Measurements from ENCODE around the gene CLPTM1.

Gene CLPTM1

GRCh38 chr19:45010306-45010705 lies 55.1 kb downstream of the CLPTM1 start:
- DNase-seq (ENCODE audit: low read depth) = no peak

GRCh38 chr19:45011959-45012358 lies 56.8 kb downstream of the CLPTM1 start:
- no peak for DNase-seq (ENCODE audit: low read depth)

GRCh38 chr19:45016388-45017314 lies 61.5 kb downstream of the CLPTM1 start:
- DNase-seq (ENCODE audit: low read depth) = peak; percentile 38

- no peak for DNase-seq (ENCODE audit: low read depth)
These were observed 64.0 kb downstream of the CLPTM1 start for GRCh38 chr19:45019187-45019586.

GRCh38 chr19:45020071-45020470 lies 64.9 kb downstream of the CLPTM1 start:
- DNase-seq (ENCODE audit: low read depth) = no peak

GRCh38 chr19:45021971-45022370 lies 66.8 kb downstream of the CLPTM1 start:
- no peak for DNase-seq (ENCODE audit: low read depth)

GRCh38 chr19:45023048-45023447 lies 67.9 kb downstream of the CLPTM1 start:
- no peak for DNase-seq (ENCODE audit: low read depth)

- DNase-seq (ENCODE audit: low read depth) = no peak
These were observed 70.1 kb downstream of the CLPTM1 start for GRCh38 chr19:45025264-45025663.

- no peak for DNase-seq (ENCODE audit: low read depth)
These were observed 72.2 kb downstream of the CLPTM1 start for GRCh38 chr19:45027371-45027770.

- no peak for DNase-seq (ENCODE audit: low read depth)
These were observed 75.6 kb downstream of the CLPTM1 start for GRCh38 chr19:45030825-45031224.

GRCh38 chr19:45032421-45032820 lies 77.2 kb downstream of the CLPTM1 start:
- DNase-seq (ENCODE audit: low read depth) = no peak

GRCh38 chr19:45035755-45036154 lies 80.6 kb downstream of the CLPTM1 start:
- no peak for DNase-seq (ENCODE audit: low read depth)

GRCh38 chr19:45037393-45038169 lies 82.4 kb downstream of the CLPTM1 start:
- no peak for DNase-seq (ENCODE audit: low read depth)

- DNase-seq (ENCODE audit: low read depth) = peak; percentile 82
These were observed 84.0 kb downstream of the CLPTM1 start, which contains the start of gene CLASRP for GRCh38 chr19:45038931-45039893. CLASRP (plus strand) TSS chr19:45039045; CDS start chr19:45040213, 1,168 bp downstream.

GRCh38 chr19:45040059-45040771 lies 85.0 kb downstream of the CLPTM1 start:
- no peak for DNase-seq (ENCODE audit: low read depth)

- DNase-seq (ENCODE audit: low read depth) = no peak
These were observed 85.9 kb downstream of the CLPTM1 start for GRCh38 chr19:45041125-45041524.
